Ishikawa (cell line): ENCODE results near the gene MTSS2.

Experiments used
- CEBPB ChIP-seq: IDR thresholded peaks from 2 replicates; pipeline ENCODE4 v1.6.1; 2012
- CREB1 ChIP-seq: IDR thresholded peaks from 2 replicates; pipeline ENCODE4 v1.6.1; 2012; ENCODE audit warnings: low read depth
- EGR1 ChIP-seq: IDR thresholded peaks from 2 replicates; pipeline ENCODE4 v1.6.1; 2012
- EP300 ChIP-seq: IDR thresholded peaks from 2 replicates; pipeline ENCODE4 v1.6.1; 2012; ENCODE audit warnings: borderline replicate concordance
- FOXM1 ChIP-seq: IDR thresholded peaks from 2 replicates; pipeline ENCODE4 v1.6.1; 2012; ENCODE audit warnings: low read depth, borderline replicate concordance
- MAX ChIP-seq: IDR thresholded peaks from 2 replicates; pipeline ENCODE4 v1.6.1; 2012
- NFIC ChIP-seq: IDR thresholded peaks from 2 replicates; pipeline ENCODE4 v1.6.1; 2012
- RAD21 ChIP-seq: IDR thresholded peaks from 2 replicates; pipeline ENCODE4 v1.6.1; 2012; ENCODE audit warnings: low read depth
- REST ChIP-seq: IDR thresholded peaks from 2 replicates; pipeline ENCODE4 v1.6.1; 2012; ENCODE audit warnings: low read depth, mild to moderate bottlenecking
- TAF1 ChIP-seq: IDR thresholded peaks from 2 replicates; pipeline ENCODE4 v1.6.1; 2012; ENCODE audit warnings: low read depth, mild to moderate bottlenecking
- TCF12 ChIP-seq: IDR thresholded peaks from 2 replicates; pipeline ENCODE4 v1.6.1; 2012; ENCODE audit warnings: low read depth
- TEAD4 ChIP-seq: IDR thresholded peaks from 2 replicates; pipeline ENCODE4 v1.6.1; 2012
- USF1 ChIP-seq: IDR thresholded peaks from 2 replicates; pipeline ENCODE4 v1.6.1; 2012
- YY1 ChIP-seq: IDR thresholded peaks from 2 replicates; pipeline ENCODE4 v1.6.1; 2012; ENCODE audit warnings: low read depth
- ZBTB7A ChIP-seq: IDR thresholded peaks from 2 replicates; pipeline ENCODE4 v1.6.1; 2012; ENCODE audit warnings: low read depth

MTSS2 gene

GRCh38 chr16:70650216-70650615 is 35.6 kb downstream of the MTSS2 start:
- TF ChIP-seq RAD21 (no peak), NFIC (no peak), REST (no peak), EGR1 (no peak), TAF1 (no peak)

GRCh38 chr16:70649300-70649699 is 36.6 kb downstream of the MTSS2 start:
- TF ChIP-seq USF1 (no peak), EGR1 (no peak), ZBTB7A (no peak), YY1 (no peak), EP300 (no peak), CEBPB (no peak), TAF1 (no peak), FOXM1 (no peak), MAX (no peak), TEAD4 (no peak), NFIC (no peak), REST (no peak), CREB1 (no peak), TCF12 (no peak), RAD21 (no peak)

GRCh38 chr16:70648606-70649005 is 37.2 kb downstream of the MTSS2 start:
- no peak for TF ChIP-seq EP300
- no peak for TF ChIP-seq RAD21
- TF ChIP-seq CEBPB: no peak
- TF ChIP-seq MAX: no peak
- no peak for TF ChIP-seq TEAD4
- TF ChIP-seq YY1: no peak
- no peak for TF ChIP-seq NFIC
- no peak for TF ChIP-seq CREB1
- no peak for TF ChIP-seq EGR1
- TF ChIP-seq FOXM1: no peak
- no peak for TF ChIP-seq ZBTB7A
- no peak for TF ChIP-seq REST
- no peak for TF ChIP-seq USF1
- TF ChIP-seq TCF12: no peak
- no peak for TF ChIP-seq TAF1

- TF ChIP-seq FOXM1 (no peak), TCF12 (no peak), CREB1 (no peak), NFIC (no peak), TAF1 (no peak), EGR1 (no peak), CEBPB (no peak), ZBTB7A (no peak), TEAD4 (no peak), MAX (no peak), USF1 (no peak), REST (no peak), RAD21 (no peak), YY1 (no peak)
Measured at GRCh38 chr16:70647441-70648359, 38.2 kb downstream of the MTSS2 start.
